HL-60 (cell line): ENCODE measurements around the gene C9orf50.

ENCODE experiments used
- DNase-seq, 2 experiments: peaks; one replicate each; pipeline ENCODE4 v3.0.0-alpha.2; 2010 to 2020; ENCODE audit warnings: low read depth in 1 of 2, low spot score in 1 of 2
- H3K27ac ChIP-seq: fragments of 250-450 bp; sonication (Bioruptor Pico); replicated peaks from 2 replicates; pipeline ENCODE4 v1.5.1; 2020; ENCODE audit warnings: mild to moderate bottlenecking, moderate library complexity
- H3K27me3 ChIP-seq: fragments of 250-450 bp; sonication (Bioruptor Pico); 2 replicates; pipeline ENCODE4 v1.5.1; 2021; ENCODE audit warnings: mild to moderate bottlenecking, moderate library complexity; ENCODE audit not compliant: insufficient read depth, poor library complexity, severe bottlenecking
- H3K4me3 ChIP-seq: replicated peaks from 2 replicates; pipeline ENCODE4 v1.5.1; 2011; ENCODE audit warnings: mild to moderate bottlenecking, control low read depth, low read length; ENCODE audit not compliant: insufficient read depth
- GABPA ChIP-seq: IDR thresholded peaks from 2 replicates; pipeline ENCODE4 v1.6.1; 2012; ENCODE audit warnings: low read depth
- POLR2AphosphoS5 ChIP-seq: IDR thresholded peaks from 2 replicates; pipeline ENCODE4 v1.6.1; 2012; ENCODE audit warnings: low read depth
- SPI1 ChIP-seq: IDR thresholded peaks from 2 replicates; pipeline ENCODE4 v1.6.1; 2012; ENCODE audit warnings: low read depth, mild to moderate bottlenecking, borderline replicate concordance
- TF ChIP-seq, protein P1 (sequence below): IDR thresholded peaks from 2 replicates; pipeline ENCODE4 v1.6.1; 2012; ENCODE audit warnings: low read depth; ENCODE audit not compliant: insufficient replicate concordance
- TF ChIP-seq, protein P2 (sequence below): IDR thresholded peaks from one replicate; pipeline ENCODE4 v1.5.1; 2011; ENCODE audit warnings: low read length, control low read depth, inconsistent platforms; ENCODE audit not compliant: insufficient read depth

Gene C9orf50

DNA sequence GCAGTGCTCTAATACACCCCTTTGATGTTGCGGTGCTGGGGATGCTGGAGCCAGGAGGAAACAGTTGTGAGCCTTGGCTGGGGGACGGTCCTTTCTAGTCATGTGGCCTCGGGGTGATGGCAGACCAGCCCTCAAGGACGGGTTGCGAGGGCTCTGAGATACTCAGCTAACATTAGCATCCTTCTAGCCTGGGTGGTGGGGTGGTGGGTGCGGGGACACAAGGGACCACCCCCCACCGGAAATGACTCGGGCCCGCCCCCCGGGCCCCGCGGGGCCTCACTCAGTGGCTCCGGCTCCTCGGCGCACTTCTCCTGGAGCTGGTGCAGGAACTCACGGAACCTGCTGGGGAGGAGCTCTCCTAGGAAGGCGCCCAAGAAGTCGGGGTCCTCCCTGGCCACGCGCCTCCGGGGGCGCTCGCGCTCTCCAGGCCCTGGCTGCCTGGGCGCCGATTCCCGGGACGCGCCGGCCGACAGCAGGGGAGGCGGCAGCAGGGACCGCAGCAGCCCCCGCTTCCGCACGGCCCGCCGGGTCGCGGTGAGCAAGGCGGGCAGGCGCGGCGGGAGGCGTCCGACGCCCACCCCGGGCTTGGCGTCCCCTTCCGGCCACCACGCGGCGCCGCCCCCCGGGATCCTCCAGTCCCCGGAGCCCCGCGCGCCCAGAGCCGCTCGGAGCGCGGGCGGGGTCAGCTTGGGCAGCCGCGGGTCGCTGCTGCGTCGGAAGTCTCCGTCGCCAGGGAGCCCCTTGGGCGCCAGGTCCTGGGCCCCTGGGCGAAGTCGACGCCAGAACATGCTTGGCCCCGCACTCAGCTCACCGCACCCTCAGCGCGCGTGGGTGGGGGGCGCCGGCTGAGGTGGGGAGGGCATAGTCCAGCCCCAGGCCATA lies 873 bp downstream of the C9orf50 start:
- H3K27ac ChIP-seq, result no peak overlapping the region
- TF ChIP-seq POLR2AphosphoS5, result no peak
- no peak for DNase-seq
- H3K27me3 ChIP-seq, result peaks cover 9% of the 10 kb centered on the region
- H3K4me3 ChIP-seq, result peak overlapping the region; percentile 32

GRCh38 chr9:129617167-129617566 lies 3.7 kb downstream of the C9orf50 start:
- H3K4me3 ChIP-seq, result no peak overlapping the region
- peaks cover 9% of the 10 kb centered on the region for H3K27me3 ChIP-seq
- TF ChIP-seq SPI1, result no peak
- no peak for TF ChIP-seq POLR2AphosphoS5
- TF ChIP-seq, protein P1, sequence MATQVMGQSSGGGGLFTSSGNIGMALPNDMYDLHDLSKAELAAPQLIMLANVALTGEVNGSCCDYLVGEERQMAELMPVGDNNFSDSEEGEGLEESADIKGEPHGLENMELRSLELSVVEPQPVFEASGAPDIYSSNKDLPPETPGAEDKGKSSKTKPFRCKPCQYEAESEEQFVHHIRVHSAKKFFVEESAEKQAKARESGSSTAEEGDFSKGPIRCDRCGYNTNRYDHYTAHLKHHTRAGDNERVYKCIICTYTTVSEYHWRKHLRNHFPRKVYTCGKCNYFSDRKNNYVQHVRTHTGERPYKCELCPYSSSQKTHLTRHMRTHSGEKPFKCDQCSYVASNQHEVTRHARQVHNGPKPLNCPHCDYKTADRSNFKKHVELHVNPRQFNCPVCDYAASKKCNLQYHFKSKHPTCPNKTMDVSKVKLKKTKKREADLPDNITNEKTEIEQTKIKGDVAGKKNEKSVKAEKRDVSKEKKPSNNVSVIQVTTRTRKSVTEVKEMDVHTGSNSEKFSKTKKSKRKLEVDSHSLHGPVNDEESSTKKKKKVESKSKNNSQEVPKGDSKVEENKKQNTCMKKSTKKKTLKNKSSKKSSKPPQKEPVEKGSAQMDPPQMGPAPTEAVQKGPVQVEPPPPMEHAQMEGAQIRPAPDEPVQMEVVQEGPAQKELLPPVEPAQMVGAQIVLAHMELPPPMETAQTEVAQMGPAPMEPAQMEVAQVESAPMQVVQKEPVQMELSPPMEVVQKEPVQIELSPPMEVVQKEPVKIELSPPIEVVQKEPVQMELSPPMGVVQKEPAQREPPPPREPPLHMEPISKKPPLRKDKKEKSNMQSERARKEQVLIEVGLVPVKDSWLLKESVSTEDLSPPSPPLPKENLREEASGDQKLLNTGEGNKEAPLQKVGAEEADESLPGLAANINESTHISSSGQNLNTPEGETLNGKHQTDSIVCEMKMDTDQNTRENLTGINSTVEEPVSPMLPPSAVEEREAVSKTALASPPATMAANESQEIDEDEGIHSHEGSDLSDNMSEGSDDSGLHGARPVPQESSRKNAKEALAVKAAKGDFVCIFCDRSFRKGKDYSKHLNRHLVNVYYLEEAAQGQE, result no peak
- TF ChIP-seq, protein P2, sequence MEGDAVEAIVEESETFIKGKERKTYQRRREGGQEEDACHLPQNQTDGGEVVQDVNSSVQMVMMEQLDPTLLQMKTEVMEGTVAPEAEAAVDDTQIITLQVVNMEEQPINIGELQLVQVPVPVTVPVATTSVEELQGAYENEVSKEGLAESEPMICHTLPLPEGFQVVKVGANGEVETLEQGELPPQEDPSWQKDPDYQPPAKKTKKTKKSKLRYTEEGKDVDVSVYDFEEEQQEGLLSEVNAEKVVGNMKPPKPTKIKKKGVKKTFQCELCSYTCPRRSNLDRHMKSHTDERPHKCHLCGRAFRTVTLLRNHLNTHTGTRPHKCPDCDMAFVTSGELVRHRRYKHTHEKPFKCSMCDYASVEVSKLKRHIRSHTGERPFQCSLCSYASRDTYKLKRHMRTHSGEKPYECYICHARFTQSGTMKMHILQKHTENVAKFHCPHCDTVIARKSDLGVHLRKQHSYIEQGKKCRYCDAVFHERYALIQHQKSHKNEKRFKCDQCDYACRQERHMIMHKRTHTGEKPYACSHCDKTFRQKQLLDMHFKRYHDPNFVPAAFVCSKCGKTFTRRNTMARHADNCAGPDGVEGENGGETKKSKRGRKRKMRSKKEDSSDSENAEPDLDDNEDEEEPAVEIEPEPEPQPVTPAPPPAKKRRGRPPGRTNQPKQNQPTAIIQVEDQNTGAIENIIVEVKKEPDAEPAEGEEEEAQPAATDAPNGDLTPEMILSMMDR, result no peak
- no peak for TF ChIP-seq GABPA
- DNase-seq, result no peak
- no peak overlapping the region for H3K27ac ChIP-seq

- no peak for DNase-seq
- Histone ChIP-seq H3K27ac (no peak overlapping the region), H3K27me3 (peaks cover 9% of the 10 kb centered on the region), H3K4me3 (no peak overlapping the region)
- TF ChIP-seq POLR2AphosphoS5 (no peak), GABPA (no peak)
Measured at GRCh38 chr9:129615407-129616285, 5.3 kb downstream of the C9orf50 start.

DNA sequence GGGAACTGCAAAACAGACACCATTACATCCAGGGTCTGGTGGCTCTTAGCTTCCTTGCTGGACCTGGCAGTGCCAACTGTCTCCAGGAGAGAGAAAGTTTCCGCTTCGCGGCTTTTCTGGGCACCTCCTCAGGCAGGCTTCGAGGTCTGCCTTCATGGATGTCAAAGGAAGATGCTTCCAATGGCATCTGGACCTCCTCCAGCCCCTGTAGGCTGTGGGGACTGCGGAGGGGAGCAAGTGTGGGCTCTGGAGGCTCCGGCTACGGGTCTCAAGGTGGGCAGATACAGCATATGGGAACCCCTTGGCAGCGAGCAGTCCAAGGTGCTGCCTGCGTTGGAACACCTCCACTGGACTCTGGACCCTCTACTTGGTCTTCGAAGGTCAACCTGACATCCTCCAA lies 6.0 kb downstream of the C9orf50 start:
- Histone ChIP-seq H3K27ac (no peak overlapping the region), H3K27me3 (peaks cover 9% of the 10 kb centered on the region), H3K4me3 (no peak overlapping the region)
- TF ChIP-seq GABPA, result no peak
- TF ChIP-seq, protein P2, result no peak
- no peak for TF ChIP-seq POLR2AphosphoS5
- no peak for TF ChIP-seq SPI1
- TF ChIP-seq, protein P1, result no peak
- DNase-seq, result no peak
